ENCODE data around the gene USP36.
"Not testable (repeated sequence)": the region's sequence is repeated elsewhere in the genome, so short reads cannot be mapped to it uniquely, and the experiment has no call there.

USP36 gene

GRCh38 chr17:78870621-78871020 is 30.0 kb upstream of the USP36 start:
- no peak for DNase-seq (ENCODE audit: low read depth)

GRCh38 chr17:78868391-78868790 is 27.8 kb upstream of the USP36 start:
- DNase-seq (ENCODE audit: low read depth): no peak

- DNase-seq (ENCODE audit: low read depth): not testable (repeated sequence)
These were observed 26.4 kb upstream of the USP36 start for GRCh38 chr17:78867046-78867445.

GRCh38 chr17:78865682-78866390 is 25.2 kb upstream of the USP36 start:
- DNase-seq (ENCODE audit: low read depth): peak; percentile 50

- no peak for DNase-seq (ENCODE audit: low read depth)
These were observed 23.5 kb upstream of the USP36 start for GRCh38 chr17:78864117-78864516.

- DNase-seq (ENCODE audit: low read depth): no peak
These were observed 21.7 kb upstream of the USP36 start for GRCh38 chr17:78862073-78863023.

- no peak for DNase-seq (ENCODE audit: low read depth)
These were observed 20.6 kb upstream of the USP36 start for GRCh38 chr17:78861229-78861628.

GRCh38 chr17:78859051-78859450 is 18.4 kb upstream of the USP36 start:
- no peak for DNase-seq (ENCODE audit: low read depth)

- no peak for DNase-seq (ENCODE audit: low read depth)
These were observed 16.7 kb upstream of the USP36 start for GRCh38 chr17:78857266-78857665.

GRCh38 chr17:78855561-78856165 is 15.0 kb upstream of the USP36 start:
- no peak for DNase-seq (ENCODE audit: low read depth)

- DNase-seq (ENCODE audit: low read depth): no peak
These were observed 13.9 kb upstream of the USP36 start for GRCh38 chr17:78854508-78854907.

GRCh38 chr17:78853926-78854394 is 13.3 kb upstream of the USP36 start:
- no peak for DNase-seq (ENCODE audit: low read depth)

- no peak for DNase-seq (ENCODE audit: low read depth)
These were observed 12.1 kb upstream of the USP36 start for GRCh38 chr17:78852709-78853121.

- DNase-seq (ENCODE audit: low read depth): no peak
These were observed 8.4 kb upstream of the USP36 start for GRCh38 chr17:78849026-78849425.

GRCh38 chr17:78847052-78847451 is 6.4 kb upstream of the USP36 start:
- DNase-seq (ENCODE audit: low read depth): no peak

GRCh38 chr17:78844301-78845005 is 3.8 kb upstream of the USP36 start:
- DNase-seq (ENCODE audit: low read depth): no peak

- peak; percentile 52 for DNase-seq (ENCODE audit: low read depth)
These were observed 2.4 kb upstream of the USP36 start for GRCh38 chr17:78842881-78843565.

GRCh38 chr17:78840530-78840779 is 159 bp downstream of the USP36 start:
- DNase-seq (ENCODE audit: low read depth): no peak

GRCh38 chr17:78839762-78840529 is 668 bp downstream of the USP36 start:
- peak; percentile 45 for DNase-seq (ENCODE audit: low read depth)

- DNase-seq (ENCODE audit: low read depth): no peak
These were observed 1.3 kb downstream of the USP36 start for GRCh38 chr17:78839235-78839761.

- no peak for DNase-seq (ENCODE audit: low read depth)
These were observed 2.0 kb downstream of the USP36 start for GRCh38 chr17:78838574-78839005.
